ENCODE measurements around the gene SPRY4.

The SPRY4 gene

GRCh38 chr5:142330444-142330843 lies 5.6 kb upstream of the SPRY4 start:
- DNase-seq, result no peak

- no peak for DNase-seq
These were observed 5.2 kb upstream of the SPRY4 start for GRCh38 chr5:142330026-142330425.

GRCh38 chr5:142327111-142327842 lies 2.5 kb upstream of the SPRY4 start:
- DNase-seq, result no peak

GRCh38 chr5:142326480-142326938 lies 1.7 kb upstream of the SPRY4 start:
- DNase-seq, result no peak

GRCh38 chr5:142325725-142326479 lies 1.1 kb upstream of the SPRY4 start:
- DNase-seq, result no peak

GRCh38 chr5:142324136-142324870 lies 518 bp downstream of the SPRY4 start:
- no peak for DNase-seq

- no peak for DNase-seq
These were observed 1.2 kb downstream of the SPRY4 start for GRCh38 chr5:142323480-142324135.

GRCh38 chr5:142322747-142323479 lies 1.9 kb downstream of the SPRY4 start:
- no peak for DNase-seq

GRCh38 chr5:142322403-142322746 lies 2.4 kb downstream of the SPRY4 start:
- DNase-seq, result no peak

GRCh38 chr5:142320851-142321560 lies 3.8 kb downstream of the SPRY4 start:
- DNase-seq, result no peak

- no peak for DNase-seq
These were observed 4.4 kb downstream of the SPRY4 start for GRCh38 chr5:142320430-142320738.

- DNase-seq, result no peak
These were observed 5.0 kb downstream of the SPRY4 start for GRCh38 chr5:142319560-142320429.

GRCh38 chr5:142319105-142319504 lies 5.7 kb downstream of the SPRY4 start:
- DNase-seq, result no peak

GRCh38 chr5:142317753-142318152 lies 7.1 kb downstream of the SPRY4 start:
- no peak for DNase-seq

GRCh38 chr5:142317173-142317572 lies 7.6 kb downstream of the SPRY4 start:
- no peak for DNase-seq

GRCh38 chr5:142316681-142317080 lies 8.1 kb downstream of the SPRY4 start:
- no peak for DNase-seq

- no peak for DNase-seq
These were observed 8.8 kb downstream of the SPRY4 start for GRCh38 chr5:142316051-142316450.

GRCh38 chr5:142315096-142315900 lies 9.5 kb downstream of the SPRY4 start:
- no peak for DNase-seq

- DNase-seq, result no peak
These were observed 10.2 kb downstream of the SPRY4 start for GRCh38 chr5:142314606-142315005.

- DNase-seq, result no peak
These were observed 10.7 kb downstream of the SPRY4 start for GRCh38 chr5:142314109-142314508.

Data from 8988T (cell line).